Stomach (tissue), 4 donors: ENCODE results near the gene NAPG.

Source experiments
- CTCF ChIP-seq, 7 experiments: fragments of 450-650 bp in 4 of 7; fragments of 200-600 bp in 3 of 7; sonication (generic) in 3 of 7; IDR thresholded peaks; one replicate each; pipeline ENCODE4 v1.5.1; 2016 to 2019; ENCODE audit warnings: antibody characterized with exemption in 7 of 7, control low read depth in 2 of 7, mild to moderate bottlenecking in 1 of 7
- POLR2AphosphoS5 ChIP-seq, 3 donors: sonication (generic); formaldehyde crosslinking; IDR thresholded peaks; one replicate each; pipeline ENCODE4 v1.6.1; 2016; ENCODE audit warnings: antibody characterized with exemption in 3 of 3

- TF ChIP-seq CTCF (IDR thresholded peaks at IDR 0.05) (no peak), POLR2AphosphoS5 (IDR thresholded peaks at IDR 0.05) (peak; percentile 93 to 98 (median 97))
Measured at GRCh38 chr18:10525697-10526560, at the start of gene NAPG.
